ENCODE measurements around the gene SUN5.

The SUN5 gene

GRCh38 chr20:33010674-33011449 is 6.6 kb upstream of the SUN5 start:
- no peak overlapping the region for H3K4me3 ChIP-seq (ENCODE audit: low read length)
- TF ChIP-seq CTCF (IDR thresholded peaks at IDR 0.05; ENCODE audit: insufficient read depth, low read depth, low read length, missing control alignments) = no peak
- no peak for DNase-seq (ENCODE audit: low read depth)

- H3K4me3 ChIP-seq (ENCODE audit: low read length) = no peak overlapping the region
- DNase-seq (ENCODE audit: low read depth) = no peak
- TF ChIP-seq CTCF (IDR thresholded peaks at IDR 0.05; ENCODE audit: insufficient read depth, low read depth, low read length, missing control alignments) = no peak
These were observed 5.9 kb upstream of the SUN5 start for GRCh38 chr20:33010133-33010504.

- no peak overlapping the region for H3K4me3 ChIP-seq (ENCODE audit: low read length)
- TF ChIP-seq CTCF (IDR thresholded peaks at IDR 0.05; ENCODE audit: insufficient read depth, low read depth, low read length, missing control alignments) = no peak
- DNase-seq (ENCODE audit: low read depth) = no peak
These were observed 5.2 kb upstream of the SUN5 start for GRCh38 chr20:33009214-33010132.

GRCh38 chr20:33008336-33009213 is 4.3 kb upstream of the SUN5 start:
- DNase-seq (ENCODE audit: low read depth) = no peak
- no peak overlapping the region for H3K4me3 ChIP-seq (ENCODE audit: low read length)
- no peak for TF ChIP-seq CTCF (IDR thresholded peaks at IDR 0.05; ENCODE audit: insufficient read depth, low read depth, low read length, missing control alignments)

- TF ChIP-seq CTCF (IDR thresholded peaks at IDR 0.05; ENCODE audit: insufficient read depth, low read depth, low read length, missing control alignments) = no peak
- H3K4me3 ChIP-seq (ENCODE audit: low read length) = no peak within 1 kb of the TSS
- no peak for DNase-seq (ENCODE audit: low read depth)
These were observed 3.4 kb upstream of the SUN5 start, which contains the start of gene BPIFB2 for GRCh38 chr20:33007376-33008335. TSS of gene BPIFB2 (plus strand) at chr20:33007704. CDS start at chr20:33008575, 871 bp downstream.

Data from epithelial cell of esophagus (primary cell).